Stimulated activated naive B cell treated with anti-CD40 and anti-IgM and Interleukin-4, amounts not matched to agents 10 μg/mL and 1 μg/mL and 100 μg/mL, for 72 hours (primary cell): ENCODE results near the gene NLGN1.

Source experiments
- ATAC-seq, 2 donors: fragments of 150-1000 bp; cut with Tn5 transposase; replicated peaks; 2 replicates each; pipeline ENCODE4 v1.10.0; 2021; ENCODE audit warnings: moderate library complexity in 1 of 2
- DNase-seq: peaks from one replicate; pipeline ENCODE4 v3.0.0; 2021
- H3K27ac Mint-ChIP-seq: one replicate; pipeline ENCODE4 v1.8.0; 2022; ENCODE audit warnings: mild to moderate bottlenecking, mixed read lengths
- H3K27me3 Mint-ChIP-seq, 2 donors: one replicate each; pipeline ENCODE4 v1.8.0; 2022; ENCODE audit warnings: mixed read lengths in 2 of 2
- H3K36me3 Mint-ChIP-seq, 2 donors: one replicate each; pipeline ENCODE4 v1.8.0; 2022; ENCODE audit warnings: mixed read lengths in 2 of 2, mild to moderate bottlenecking in 1 of 2
- H3K4me1 Mint-ChIP-seq, 2 donors: one replicate each; pipeline ENCODE4 v1.8.0; 2022; ENCODE audit warnings: mixed read lengths in 2 of 2, mild to moderate bottlenecking in 1 of 2
- H3K4me3 Mint-ChIP-seq, 2 donors: one replicate each; pipeline ENCODE4 v1.8.0; 2022; ENCODE audit warnings: mild to moderate bottlenecking in 2 of 2, mixed read lengths in 2 of 2, moderate library complexity in 1 of 2
- H3K9me3 Mint-ChIP-seq, 2 donors: one replicate each; pipeline ENCODE4 v1.8.0; 2022; ENCODE audit warnings: mixed read lengths in 2 of 2, mild to moderate bottlenecking in 1 of 2

The NLGN1 gene

GRCh38 chr3:173913974-173914421 lies 516.5 kb downstream of the NLGN1 start:
- Mint-ChIP-seq H3K27me3 (no peaks in the 10 kb centered on the region), H3K4me3 (no peak overlapping the region), H3K27ac (no peak overlapping the region), H3K36me3 (no peaks in the 10 kb centered on the region), H3K9me3 (peaks cover 0 to 2% of the 10 kb centered on the region in 2 donors), H3K4me1 (no peaks in the 10 kb centered on the region)
- no peak for ATAC-seq
- DNase-seq = no peak

GRCh38 chr3:173916799-173917198 lies 519.3 kb downstream of the NLGN1 start:
- Mint-ChIP-seq H3K36me3 (no peaks in the 10 kb centered on the region), H3K4me1 (no peaks in the 10 kb centered on the region), H3K27me3 (no peaks in the 10 kb centered on the region), H3K4me3 (no peak overlapping the region), H3K9me3 (no peaks in the 10 kb centered on the region), H3K27ac (no peak overlapping the region)
- no peak for ATAC-seq
- DNase-seq = no peak

- H3K4me1 Mint-ChIP-seq = no peaks in the 10 kb centered on the region
- ATAC-seq (no peak), DNase-seq (no peak)
- no peak overlapping the region for H3K4me3 Mint-ChIP-seq
- H3K9me3 Mint-ChIP-seq = no peaks in the 10 kb centered on the region
- no peaks in the 10 kb centered on the region for H3K36me3 Mint-ChIP-seq
- no peak overlapping the region for H3K27ac Mint-ChIP-seq
- no peaks in the 10 kb centered on the region for H3K27me3 Mint-ChIP-seq
These were observed 522.8 kb downstream of the NLGN1 start for GRCh38 chr3:173920386-173920785.

- H3K27ac Mint-ChIP-seq = no peak overlapping the region
- DNase-seq (no peak), ATAC-seq (no peak)
- peaks cover 0 to 3% of the 10 kb centered on the region in 2 donors for H3K9me3 Mint-ChIP-seq
- H3K36me3 Mint-ChIP-seq = no peaks in the 10 kb centered on the region
- no peak overlapping the region for H3K4me3 Mint-ChIP-seq
- H3K27me3 Mint-ChIP-seq = no peaks in the 10 kb centered on the region
- H3K4me1 Mint-ChIP-seq = no peaks in the 10 kb centered on the region
These were observed 524.2 kb downstream of the NLGN1 start for GRCh38 chr3:173921732-173922131.

- no peaks in the 10 kb centered on the region for H3K4me1 Mint-ChIP-seq
- peaks cover 0 to 3% of the 10 kb centered on the region in 2 donors for H3K9me3 Mint-ChIP-seq
- ATAC-seq = no peak
These were observed 525.7 kb downstream of the NLGN1 start for GRCh38 chr3:173923204-173923603.

GRCh38 chr3:173930251-173930650 lies 532.7 kb downstream of the NLGN1 start:
- H3K27me3 Mint-ChIP-seq = no peaks in the 10 kb centered on the region
- no peak overlapping the region for H3K4me3 Mint-ChIP-seq
- H3K9me3 Mint-ChIP-seq = peaks cover 0 to 3% of the 10 kb centered on the region in 2 donors
- H3K27ac Mint-ChIP-seq = no peak overlapping the region
- no peaks in the 10 kb centered on the region for H3K36me3 Mint-ChIP-seq
- no peaks in the 10 kb centered on the region for H3K4me1 Mint-ChIP-seq
- ATAC-seq = no peak
- no peak for DNase-seq

More at GRCh38 chr3:173923204-173923603, 525.7 kb downstream of the NLGN1 start:
- Mint-ChIP-seq H3K36me3 (no peaks in the 10 kb centered on the region), H3K4me3 (no peak overlapping the region), H3K27me3 (no peaks in the 10 kb centered on the region), H3K27ac (no peak overlapping the region)
- DNase-seq = no peak

- Mint-ChIP-seq H3K36me3 (no peaks in the 10 kb centered on the region), H3K4me1 (no peaks in the 10 kb centered on the region), H3K27me3 (no peaks in the 10 kb centered on the region), H3K9me3 (peaks cover 0 to 1% of the 10 kb centered on the region in 2 donors), H3K27ac (no peak overlapping the region), H3K4me3 (no peak overlapping the region)
- ATAC-seq (no peak), DNase-seq (no peak)
These were observed 535.1 kb downstream of the NLGN1 start for GRCh38 chr3:173932624-173933023.

GRCh38 chr3:173933113-173933512 lies 535.6 kb downstream of the NLGN1 start:
- Mint-ChIP-seq H3K9me3 (peaks cover 0 to 1% of the 10 kb centered on the region in 2 donors), H3K27ac (no peak overlapping the region), H3K36me3 (no peaks in the 10 kb centered on the region), H3K27me3 (no peaks in the 10 kb centered on the region), H3K4me1 (no peaks in the 10 kb centered on the region), H3K4me3 (no peak overlapping the region)
- DNase-seq (no peak), ATAC-seq (no peak)

- Mint-ChIP-seq H3K36me3 (no peaks in the 10 kb centered on the region), H3K27me3 (no peaks in the 10 kb centered on the region), H3K27ac (no peak overlapping the region), H3K4me1 (no peaks in the 10 kb centered on the region), H3K9me3 (peaks cover 0 to 1% of the 10 kb centered on the region in 2 donors), H3K4me3 (no peak overlapping the region)
- no peak for ATAC-seq
- DNase-seq = no peak
These were observed 538.8 kb downstream of the NLGN1 start for GRCh38 chr3:173936316-173936715.

- H3K27ac Mint-ChIP-seq = no peak overlapping the region
- peaks cover 0 to 1% of the 10 kb centered on the region in 2 donors for H3K9me3 Mint-ChIP-seq
- no peak for DNase-seq
- no peak overlapping the region for H3K4me3 Mint-ChIP-seq
- ATAC-seq = no peak
- H3K4me1 Mint-ChIP-seq = no peaks in the 10 kb centered on the region
- H3K36me3 Mint-ChIP-seq = no peaks in the 10 kb centered on the region
- H3K27me3 Mint-ChIP-seq = no peaks in the 10 kb centered on the region
These were observed 540.6 kb downstream of the NLGN1 start for GRCh38 chr3:173938159-173938558.

GRCh38 chr3:173938616-173939015 lies 541.1 kb downstream of the NLGN1 start:
- DNase-seq (no peak), ATAC-seq (no peak)
- Mint-ChIP-seq H3K9me3 (peaks cover 0 to 1% of the 10 kb centered on the region in 2 donors), H3K4me1 (no peaks in the 10 kb centered on the region), H3K27me3 (no peaks in the 10 kb centered on the region), H3K4me3 (no peak overlapping the region), H3K36me3 (no peaks in the 10 kb centered on the region), H3K27ac (no peak overlapping the region)

- peaks cover 0 to 1% of the 10 kb centered on the region in 2 donors for H3K9me3 Mint-ChIP-seq
- ATAC-seq (no peak), DNase-seq (no peak)
- no peak overlapping the region for H3K27ac Mint-ChIP-seq
- no peaks in the 10 kb centered on the region for H3K36me3 Mint-ChIP-seq
- no peak overlapping the region for H3K4me3 Mint-ChIP-seq
- H3K27me3 Mint-ChIP-seq = no peaks in the 10 kb centered on the region
- no peaks in the 10 kb centered on the region for H3K4me1 Mint-ChIP-seq
These were observed 541.8 kb downstream of the NLGN1 start for GRCh38 chr3:173939331-173939730.

- Mint-ChIP-seq H3K27ac (no peak overlapping the region), H3K9me3 (no peaks in the 10 kb centered on the region), H3K27me3 (no peaks in the 10 kb centered on the region), H3K4me3 (no peak overlapping the region), H3K36me3 (no peaks in the 10 kb centered on the region), H3K4me1 (no peaks in the 10 kb centered on the region)
- DNase-seq (no peak), ATAC-seq (peak in 1 of 2 donors; percentile 16)
These were observed 545.7 kb downstream of the NLGN1 start for GRCh38 chr3:173943264-173943663.

- Mint-ChIP-seq H3K4me3 (no peak overlapping the region), H3K4me1 (no peaks in the 10 kb centered on the region), H3K9me3 (no peaks in the 10 kb centered on the region), H3K36me3 (no peaks in the 10 kb centered on the region), H3K27ac (no peak overlapping the region), H3K27me3 (no peaks in the 10 kb centered on the region)
- ATAC-seq (no peak), DNase-seq (no peak)
These were observed 547.6 kb downstream of the NLGN1 start for GRCh38 chr3:173945170-173945569.

- H3K36me3 Mint-ChIP-seq = no peaks in the 10 kb centered on the region
- H3K4me1 Mint-ChIP-seq = no peaks in the 10 kb centered on the region
- H3K9me3 Mint-ChIP-seq = no peaks in the 10 kb centered on the region
- H3K4me3 Mint-ChIP-seq = no peak overlapping the region
- ATAC-seq (no peak), DNase-seq (no peak)
- H3K27me3 Mint-ChIP-seq = no peaks in the 10 kb centered on the region
- H3K27ac Mint-ChIP-seq = no peak overlapping the region
These were observed 548.3 kb downstream of the NLGN1 start for GRCh38 chr3:173945806-173946205.

- DNase-seq (no peak), ATAC-seq (no peak)
- no peak overlapping the region for H3K27ac Mint-ChIP-seq
- H3K9me3 Mint-ChIP-seq = peaks cover 0 to 2% of the 10 kb centered on the region in 2 donors
- no peak overlapping the region for H3K4me3 Mint-ChIP-seq
- no peaks in the 10 kb centered on the region for H3K36me3 Mint-ChIP-seq
- no peaks in the 10 kb centered on the region for H3K27me3 Mint-ChIP-seq
- no peaks in the 10 kb centered on the region for H3K4me1 Mint-ChIP-seq
These were observed 557.1 kb downstream of the NLGN1 start for GRCh38 chr3:173954647-173955046.
